DOHH2 (cell line): ENCODE results near the gene CEP57L1.
"Not testable (repeated sequence)": the region's sequence is repeated elsewhere in the genome, so short reads cannot be mapped to it uniquely, and the experiment has no call there.

Source experiments
- H3F3A ChIP-seq: fragments of 200-600 bp; sonication (generic), shearing (Covaris generic); 2 replicates; pipeline ENCODE4 v1.6.0; 2016; ENCODE audit warnings: antibody characterized with exemption, mild to moderate bottlenecking; ENCODE audit not compliant: control insufficient read depth, insufficient read depth
- H3K27ac ChIP-seq: fragments of 200-600 bp; sonication (generic); 2 replicates; pipeline ENCODE4 v1.5.1; 2014; ENCODE audit warnings: low read depth, mild to moderate bottlenecking, low read length, moderate library complexity
- H3K27me3 ChIP-seq: fragments of 200-600 bp; sonication (generic); 2 replicates; pipeline ENCODE4 v1.6.1; 2014; ENCODE audit warnings: mild to moderate bottlenecking, low read length, mixed read lengths; ENCODE audit not compliant: control insufficient read depth
- H3K36me3 ChIP-seq: fragments of 200-600 bp; sonication (generic); 2 replicates; pipeline ENCODE4 v1.6.1; 2014; ENCODE audit warnings: mild to moderate bottlenecking, low read length, moderate library complexity, mixed read lengths; ENCODE audit not compliant: control insufficient read depth
- H3K4me1 ChIP-seq: fragments of 200-600 bp; sonication (generic); 2 replicates; pipeline ENCODE4 v1.6.1; 2014; ENCODE audit warnings: mild to moderate bottlenecking, low read length, mixed read lengths; ENCODE audit not compliant: control insufficient read depth
- H3K4me2 ChIP-seq: fragments of 200-600 bp; sonication (generic); 2 replicates; pipeline ENCODE4 v1.6.0; 2014; ENCODE audit warnings: mild to moderate bottlenecking, low read length, moderate library complexity
- H3K4me3 ChIP-seq: fragments of 200-600 bp; sonication (generic); 2 replicates; pipeline ENCODE4 v1.5.1; 2014; ENCODE audit warnings: mild to moderate bottlenecking, low read length, mixed read lengths
- H3K79me2 ChIP-seq: fragments of 200-600 bp; sonication (generic); 2 replicates; pipeline ENCODE4 v1.6.1; 2014; ENCODE audit warnings: mild to moderate bottlenecking, low read length, mixed read lengths; ENCODE audit not compliant: control insufficient read depth
- H3K9me2 ChIP-seq: fragments of 200-600 bp; sonication (generic); replicated peaks from 2 replicates; pipeline ENCODE4 v1.6.1; 2014; ENCODE audit warnings: mild to moderate bottlenecking, low read length, mixed read lengths; ENCODE audit not compliant: control insufficient read depth
- H3K9me3 ChIP-seq: fragments of 200-600 bp; sonication (generic); 2 replicates; pipeline ENCODE4 v1.6.1; 2014; ENCODE audit warnings: antibody characterized with exemption, low read length, mixed read lengths; ENCODE audit not compliant: control insufficient read depth, insufficient read depth
- H4K20me1 ChIP-seq: fragments of 200-600 bp; sonication (generic); 2 replicates; pipeline ENCODE4 v1.6.0; 2014; ENCODE audit warnings: low read depth, mild to moderate bottlenecking, antibody characterized with exemption, low read length, moderate library complexity; ENCODE audit not compliant: control insufficient read depth, insufficient read depth
- EZH2phosphoT487 ChIP-seq: fragments of 200-600 bp; sonication (generic); IDR thresholded peaks from 2 replicates; pipeline ENCODE4 v1.6.1; 2017; ENCODE audit warnings: borderline replicate concordance, mild to moderate bottlenecking, antibody characterized with exemption, low read length, moderate library complexity, mixed read lengths
- TF ChIP-seq, protein P1 (sequence below): fragments of 200-600 bp; sonication (generic); IDR thresholded peaks from one replicate; pipeline ENCODE4 v1.5.1; 2014; ENCODE audit warnings: antibody characterized with exemption, mild to moderate bottlenecking, low read depth, low read length; ENCODE audit not compliant: poor library complexity, severe bottlenecking

The CEP57L1 gene

DNA sequence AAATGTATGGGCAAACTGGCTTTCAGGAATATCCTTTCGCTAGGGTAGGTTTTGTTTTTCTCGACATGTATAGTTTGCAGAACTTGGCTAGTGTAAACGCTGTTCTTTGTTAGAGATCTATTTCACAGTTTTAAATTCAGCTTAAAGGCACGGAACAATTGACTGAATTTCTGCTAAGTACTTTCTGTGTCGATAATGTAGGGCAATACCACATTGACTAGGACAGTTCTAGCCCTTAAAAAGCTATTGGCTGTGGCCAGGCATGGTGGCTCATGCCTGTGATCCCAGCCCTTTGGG lies 92.8 kb downstream of the CEP57L1 start:
- H3K4me2 ChIP-seq = no peak overlapping the region
- TF ChIP-seq EZH2phosphoT487 = no peak
- TF ChIP-seq, protein P1, sequence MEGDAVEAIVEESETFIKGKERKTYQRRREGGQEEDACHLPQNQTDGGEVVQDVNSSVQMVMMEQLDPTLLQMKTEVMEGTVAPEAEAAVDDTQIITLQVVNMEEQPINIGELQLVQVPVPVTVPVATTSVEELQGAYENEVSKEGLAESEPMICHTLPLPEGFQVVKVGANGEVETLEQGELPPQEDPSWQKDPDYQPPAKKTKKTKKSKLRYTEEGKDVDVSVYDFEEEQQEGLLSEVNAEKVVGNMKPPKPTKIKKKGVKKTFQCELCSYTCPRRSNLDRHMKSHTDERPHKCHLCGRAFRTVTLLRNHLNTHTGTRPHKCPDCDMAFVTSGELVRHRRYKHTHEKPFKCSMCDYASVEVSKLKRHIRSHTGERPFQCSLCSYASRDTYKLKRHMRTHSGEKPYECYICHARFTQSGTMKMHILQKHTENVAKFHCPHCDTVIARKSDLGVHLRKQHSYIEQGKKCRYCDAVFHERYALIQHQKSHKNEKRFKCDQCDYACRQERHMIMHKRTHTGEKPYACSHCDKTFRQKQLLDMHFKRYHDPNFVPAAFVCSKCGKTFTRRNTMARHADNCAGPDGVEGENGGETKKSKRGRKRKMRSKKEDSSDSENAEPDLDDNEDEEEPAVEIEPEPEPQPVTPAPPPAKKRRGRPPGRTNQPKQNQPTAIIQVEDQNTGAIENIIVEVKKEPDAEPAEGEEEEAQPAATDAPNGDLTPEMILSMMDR = no peak

DNA sequence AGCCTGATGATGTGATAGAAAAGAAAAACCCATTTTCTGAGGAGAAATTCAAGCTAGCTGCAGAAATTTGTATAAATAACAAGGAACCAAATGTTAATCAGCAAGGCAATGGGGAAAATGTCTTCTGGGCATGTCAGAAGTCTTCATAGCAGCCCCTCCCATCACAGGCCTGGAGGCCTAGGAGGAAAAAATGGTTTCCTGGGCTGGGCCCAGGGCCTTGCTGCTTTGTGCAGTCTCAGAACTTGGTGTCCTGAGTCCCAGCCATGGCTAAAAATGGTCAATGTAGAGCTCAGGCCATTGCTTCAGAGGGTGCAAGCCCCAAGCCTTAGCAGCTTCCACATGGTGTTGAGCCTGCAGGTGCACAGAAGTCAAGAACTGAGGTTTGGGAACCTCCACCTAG lies 96.1 kb downstream of the CEP57L1 start:
- H3K27me3 ChIP-seq, H3K36me3 ChIP-seq, H3K79me2 ChIP-seq, H4K20me1 ChIP-seq, H3K9me2 ChIP-seq, H3K4me1 ChIP-seq, H3F3A ChIP-seq, H3K4me3 ChIP-seq, H3K9me3 ChIP-seq, H3K27ac ChIP-seq, H3K4me2 ChIP-seq: not testable (repeated sequence)

More for the DNA sequence above, 92.8 kb downstream of the CEP57L1 start:
- Histone ChIP-seq H3K79me2 (no peaks in the 10 kb centered on the region), H3F3A (no peaks in the 10 kb centered on the region), H3K4me3 (no peak overlapping the region), H3K27me3 (peaks cover 26% of the 10 kb centered on the region), H3K9me2 (no peaks in the 10 kb centered on the region), H3K9me3 (peaks cover 6% of the 10 kb centered on the region; the same call in 1 of the 2 replicates), H3K27ac (no peak overlapping the region), H3K36me3 (no peaks in the 10 kb centered on the region), H3K4me1 (peaks cover 12% of the 10 kb centered on the region), H4K20me1 (no peaks in the 10 kb centered on the region)

DNA sequence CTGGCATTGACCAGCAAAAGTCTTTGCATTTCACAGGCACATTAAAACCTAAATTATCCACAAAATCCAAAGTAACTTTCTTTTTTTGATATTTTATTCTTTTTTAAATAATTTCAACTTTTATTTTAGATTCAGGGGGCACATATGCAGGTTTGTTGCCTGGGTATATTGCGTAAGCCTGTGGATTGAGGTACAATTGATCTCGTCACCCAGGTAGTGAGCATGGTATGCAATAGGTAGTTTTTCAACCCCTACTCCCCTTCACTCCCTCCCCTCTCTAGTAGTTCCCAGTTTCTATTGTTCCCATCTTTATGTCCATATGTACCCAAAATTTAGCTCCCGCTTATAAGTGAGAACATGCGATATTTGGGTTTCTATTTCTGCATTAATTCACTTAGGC lies 97.6 kb downstream of the CEP57L1 start:
- H3K9me2 ChIP-seq = no peaks in the 10 kb centered on the region
- no peaks in the 10 kb centered on the region for H3K79me2 ChIP-seq
- H3K36me3 ChIP-seq = no peaks in the 10 kb centered on the region
- H3K4me3 ChIP-seq = no peak overlapping the region
- H3K4me2 ChIP-seq = no peak overlapping the region
- H3K4me1 ChIP-seq = no peaks in the 10 kb centered on the region
- no peaks in the 10 kb centered on the region for H3F3A ChIP-seq
- no peak for TF ChIP-seq EZH2phosphoT487
- TF ChIP-seq, protein P1 = no peak
- no peaks in the 10 kb centered on the region for H3K27me3 ChIP-seq
- no peaks in the 10 kb centered on the region for H4K20me1 ChIP-seq
- H3K27ac ChIP-seq = no peak overlapping the region
- H3K9me3 ChIP-seq = peaks cover 6% of the 10 kb centered on the region; the same call in 1 of the 2 replicates

DNA sequence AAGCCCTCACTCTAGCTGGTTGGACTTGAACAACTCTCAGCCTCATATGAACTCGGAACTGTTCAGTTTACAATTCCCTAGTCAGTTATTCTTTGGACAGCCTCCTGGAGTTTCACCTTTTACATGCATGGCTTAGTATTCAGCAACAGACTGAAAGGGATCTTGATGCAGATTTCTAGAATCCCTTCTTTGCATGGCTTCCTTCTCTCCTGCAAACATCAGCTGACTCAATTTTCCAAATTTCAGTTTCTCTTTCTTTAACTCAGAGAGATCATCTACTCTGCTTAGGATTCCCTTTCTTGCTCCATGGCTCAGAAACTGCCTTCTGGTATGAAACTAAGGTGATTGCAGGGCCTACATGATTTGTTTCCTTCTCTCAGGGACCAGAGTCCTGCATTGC lies 99.6 kb downstream of the CEP57L1 start:
- H3K27ac ChIP-seq = no peak overlapping the region
- H3K4me2 ChIP-seq = no peak overlapping the region
- no peak overlapping the region for H3K4me3 ChIP-seq
- TF ChIP-seq, protein P1 = no peak
- TF ChIP-seq EZH2phosphoT487 = no peak
- H3F3A ChIP-seq = no peaks in the 10 kb centered on the region
- H3K4me1 ChIP-seq = no peaks in the 10 kb centered on the region
- no peaks in the 10 kb centered on the region for H3K36me3 ChIP-seq
- H4K20me1 ChIP-seq = no peaks in the 10 kb centered on the region
- H3K27me3 ChIP-seq = no peaks in the 10 kb centered on the region
- no peaks in the 10 kb centered on the region for H3K79me2 ChIP-seq
- H3K9me2 ChIP-seq = no peaks in the 10 kb centered on the region
- H3K9me3 ChIP-seq = peaks cover 6% of the 10 kb centered on the region; the same call in 1 of the 2 replicates
